NCI-H1436 treated with DMSO at 0.1 percent for 48 hours (cell line): ENCODE results near the gene FPR1.

Experiments
- DNase-seq: peaks from one replicate; lab custom pipeline; 2025; lab: John Stamatoyannopoulos, UW

The FPR1 gene

GRCh38 chr19:51751655-51752054 lies at the start of gene FPR1:
Gene FPR1 (minus strand): TSS chr19:51751878. CDS start chr19:51746994, 4,884 bp downstream.
- DNase-seq, result no peak

GRCh38 chr19:51800473-51801244 lies 49.0 kb upstream of the FPR1 start:
- no peak for DNase-seq

GRCh38 chr19:51799774-51800472 lies 48.2 kb upstream of the FPR1 start:
- DNase-seq, result no peak

GRCh38 chr19:51799034-51799773 lies 47.5 kb upstream of the FPR1 start:
- no peak for DNase-seq

GRCh38 chr19:51798062-51798461 lies 46.4 kb upstream of the FPR1 start:
- no peak for DNase-seq

GRCh38 chr19:51797480-51797879 lies 45.8 kb upstream of the FPR1 start:
- no peak for DNase-seq

- DNase-seq, result no peak
Observed at GRCh38 chr19:51796195-51796679, 44.6 kb upstream of the FPR1 start.

GRCh38 chr19:51794885-51795490 lies 43.3 kb upstream of the FPR1 start, which contains the start of gene FPR3:
Gene FPR3 (plus strand): TSS chr19:51795157. CDS start chr19:51823749, 28,592 bp downstream.
- no peak for DNase-seq

- DNase-seq, result no peak
Observed at GRCh38 chr19:51793994-51794393, 42.3 kb upstream of the FPR1 start.

- DNase-seq, result no peak
Observed at GRCh38 chr19:51792932-51793331, 41.3 kb upstream of the FPR1 start.

- DNase-seq, result no peak
Observed at GRCh38 chr19:51789061-51789795, 37.5 kb upstream of the FPR1 start.

GRCh38 chr19:51788029-51788428 lies 36.4 kb upstream of the FPR1 start:
- DNase-seq, result no peak

GRCh38 chr19:51786646-51787494 lies 35.2 kb upstream of the FPR1 start:
- no peak for DNase-seq

GRCh38 chr19:51784922-51785690 lies 33.4 kb upstream of the FPR1 start:
- no peak for DNase-seq

- DNase-seq, result no peak
Observed at GRCh38 chr19:51784109-51784785, 32.6 kb upstream of the FPR1 start.

GRCh38 chr19:51783372-51783771 lies 31.7 kb upstream of the FPR1 start:
- DNase-seq, result no peak

GRCh38 chr19:51781999-51782398 lies 30.3 kb upstream of the FPR1 start:
- no peak for DNase-seq

GRCh38 chr19:51780270-51780669 lies 28.6 kb upstream of the FPR1 start:
- DNase-seq, result no peak

- no peak for DNase-seq
Observed at GRCh38 chr19:51779703-51780102, 28.0 kb upstream of the FPR1 start.
